ENCODE results near the gene CYP2J2.
A peak's percentile ranks its signal among the peaks of the same experiment; 100 is the strongest.
"Not testable (repeated sequence)": the region's sequence is repeated elsewhere in the genome, so short reads cannot be mapped to it uniquely, and the experiment has no call there.

Gene CYP2J2, protein sequence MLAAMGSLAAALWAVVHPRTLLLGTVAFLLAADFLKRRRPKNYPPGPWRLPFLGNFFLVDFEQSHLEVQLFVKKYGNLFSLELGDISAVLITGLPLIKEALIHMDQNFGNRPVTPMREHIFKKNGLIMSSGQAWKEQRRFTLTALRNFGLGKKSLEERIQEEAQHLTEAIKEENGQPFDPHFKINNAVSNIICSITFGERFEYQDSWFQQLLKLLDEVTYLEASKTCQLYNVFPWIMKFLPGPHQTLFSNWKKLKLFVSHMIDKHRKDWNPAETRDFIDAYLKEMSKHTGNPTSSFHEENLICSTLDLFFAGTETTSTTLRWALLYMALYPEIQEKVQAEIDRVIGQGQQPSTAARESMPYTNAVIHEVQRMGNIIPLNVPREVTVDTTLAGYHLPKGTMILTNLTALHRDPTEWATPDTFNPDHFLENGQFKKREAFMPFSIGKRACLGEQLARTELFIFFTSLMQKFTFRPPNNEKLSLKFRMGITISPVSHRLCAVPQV

GRCh38 chr1:59926381-59927123 lies at the start of gene CYP2J2:
Gene CYP2J2, minus strand, starts transcription at chr1:59926773. Its CDS starts 27 bp downstream, at chr1:59926746.
- DNase-seq: peak; percentile 35 to 70

- DNase-seq: no peak
Observed at GRCh38 chr1:59973719-59974118, 47.1 kb upstream of the CYP2J2 start.

DNA sequence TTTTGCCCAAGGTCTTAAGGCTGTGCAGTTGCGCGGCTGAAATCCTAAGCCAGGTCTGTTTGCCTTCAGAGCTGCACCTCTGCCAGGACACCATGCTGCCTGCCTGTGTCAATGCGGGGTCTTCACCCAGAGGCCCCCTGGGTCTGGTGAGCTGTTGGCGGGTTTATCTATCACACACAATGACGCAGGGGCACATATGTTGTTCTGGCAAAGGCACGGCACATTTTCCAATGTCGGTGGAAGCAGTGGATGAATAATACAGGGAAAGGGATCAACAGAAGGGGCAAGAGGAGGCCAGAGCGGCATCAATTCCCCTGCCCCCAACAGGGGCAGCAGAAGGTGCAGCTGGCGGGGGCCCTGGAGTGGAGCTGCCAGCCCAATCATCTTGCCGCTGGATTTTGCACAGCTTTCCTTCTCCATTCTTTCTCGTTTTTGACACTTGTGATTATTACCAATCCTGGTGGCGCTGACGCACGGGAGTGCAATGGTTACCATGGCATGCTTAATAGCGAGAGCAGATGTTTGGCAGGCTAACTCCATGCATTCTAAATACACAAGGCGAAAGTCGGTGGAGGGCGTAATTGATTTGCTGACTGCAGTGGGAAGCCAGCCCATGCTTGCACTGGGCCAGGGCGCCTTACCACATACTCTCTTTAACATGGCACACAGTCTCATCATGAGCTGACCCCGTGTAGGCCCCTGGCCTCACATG lies 45.8 kb upstream of the CYP2J2 start:
- no peak for DNase-seq

- DNase-seq: peak; percentile 49 to 70
Observed at GRCh38 chr1:59971464-59971911, 44.9 kb upstream of the CYP2J2 start.

- not testable (repeated sequence) for DNase-seq
Observed at GRCh38 chr1:59969542-59970175, 43.1 kb upstream of the CYP2J2 start.

GRCh38 chr1:59968746-59969145 lies 42.2 kb upstream of the CYP2J2 start:
- not testable (repeated sequence) for DNase-seq

DNA sequence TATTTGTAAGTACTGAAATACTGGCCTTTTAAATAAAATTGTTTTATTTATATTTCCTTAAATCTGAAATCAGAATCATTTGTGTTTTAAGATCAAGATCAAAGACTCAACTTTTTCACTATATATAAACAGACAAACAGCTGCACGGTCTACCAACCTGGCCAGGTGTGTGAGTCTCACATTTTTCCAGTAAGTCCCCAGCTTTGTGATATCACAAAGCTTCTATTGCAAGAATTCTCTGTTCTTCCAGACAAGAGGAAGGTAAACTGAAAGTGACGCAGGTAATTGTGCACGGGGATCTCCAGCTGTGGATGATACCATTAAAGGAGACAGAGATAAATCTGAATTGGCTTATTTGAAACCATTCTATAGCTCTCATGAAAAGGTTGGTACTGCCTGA lies 41.2 kb upstream of the CYP2J2 start:
- no peak for DNase-seq

- DNase-seq: no peak
Observed at GRCh38 chr1:59967141-59967697, 40.6 kb upstream of the CYP2J2 start.

DNA sequence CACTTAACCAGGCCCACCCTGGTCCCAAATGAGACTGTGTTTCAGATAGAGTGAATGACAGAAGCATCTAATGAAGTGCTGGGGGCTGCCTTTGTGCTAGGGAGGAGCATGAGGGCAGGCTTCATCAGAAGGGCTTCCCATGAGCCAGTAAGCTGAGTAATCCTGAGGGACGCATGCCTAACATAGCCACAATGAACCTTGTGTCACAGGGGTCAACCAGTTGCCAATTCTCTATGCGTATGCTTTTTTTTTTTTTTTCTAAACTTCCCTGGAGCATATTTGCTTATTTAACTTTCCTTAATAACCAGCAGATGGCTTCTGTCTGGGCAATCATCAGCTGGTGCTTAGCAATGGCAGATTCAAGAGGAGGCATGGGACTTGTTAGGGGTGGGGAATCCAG lies 25.5 kb upstream of the CYP2J2 start:
- no peak for DNase-seq

DNA sequence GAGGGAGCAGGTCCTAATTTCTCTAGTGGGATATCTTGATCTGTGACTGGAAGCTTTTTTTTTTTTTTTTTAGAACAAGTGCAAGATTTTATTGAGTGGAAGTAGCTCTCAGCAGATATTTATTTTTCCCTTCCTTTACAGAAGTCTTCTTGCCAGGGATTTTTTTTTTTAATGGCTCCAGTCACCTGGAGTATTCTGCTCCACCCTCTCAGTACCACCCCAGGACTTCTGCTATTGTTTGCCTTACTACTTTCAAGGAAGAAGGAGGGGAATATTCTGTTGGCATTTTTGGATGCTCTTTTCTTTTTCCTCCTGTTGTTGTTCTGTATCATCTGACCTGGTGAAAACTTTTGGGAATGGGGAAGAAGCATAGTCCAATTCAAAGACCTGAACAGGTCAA lies 23.1 kb upstream of the CYP2J2 start:
- no peak for DNase-seq

GRCh38 chr1:59948990-59949389 lies 22.4 kb upstream of the CYP2J2 start:
- no peak for DNase-seq

GRCh38 chr1:59947047-59947938 lies 20.7 kb upstream of the CYP2J2 start:
- peak; percentile 44 to 46 for DNase-seq

DNA sequence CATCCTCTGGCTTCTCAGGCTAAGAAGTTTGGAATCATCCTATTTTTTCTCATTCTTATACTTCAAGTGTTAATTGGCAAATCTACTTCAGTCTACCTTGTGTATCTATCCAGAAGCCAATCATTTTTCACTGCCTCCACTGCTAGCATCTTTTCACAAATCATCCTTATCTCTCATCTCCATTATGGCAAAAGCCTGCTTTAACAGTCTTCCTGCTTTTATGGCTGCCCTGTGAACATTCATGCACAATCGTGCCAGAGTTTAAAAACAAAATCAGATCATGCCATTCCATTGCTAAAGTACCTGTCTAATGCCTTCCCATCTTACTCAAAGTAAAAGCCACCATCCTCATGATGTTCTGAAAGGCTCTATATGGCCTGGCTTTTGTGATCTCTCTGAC lies 19.2 kb upstream of the CYP2J2 start:
- DNase-seq: no peak

- DNase-seq: no peak
Observed at GRCh38 chr1:59939393-59939792, 12.8 kb upstream of the CYP2J2 start.

GRCh38 chr1:59937636-59938210 lies 11.2 kb upstream of the CYP2J2 start:
- no peak for DNase-seq

- DNase-seq: no peak
Observed at GRCh38 chr1:59936358-59936821, 9.8 kb upstream of the CYP2J2 start.

DNA sequence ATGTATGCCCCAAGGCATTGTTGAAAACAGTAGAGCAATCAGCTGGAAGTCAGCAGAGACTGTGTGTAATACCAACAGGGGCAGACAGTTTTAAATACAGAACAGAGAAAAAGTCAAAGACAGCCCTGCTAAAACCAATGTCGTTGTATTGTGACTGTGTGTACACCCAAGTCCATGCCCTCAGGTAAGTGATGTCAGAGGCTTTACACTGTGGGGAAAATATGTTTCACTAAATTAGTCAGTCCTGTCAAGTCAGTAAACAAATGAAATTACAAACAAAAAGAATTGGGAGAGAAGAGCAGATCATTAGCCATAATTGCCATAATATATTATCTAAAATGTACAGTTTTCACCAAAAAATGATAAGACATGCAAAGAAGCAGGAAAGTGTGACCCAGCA lies 2.4 kb upstream of the CYP2J2 start:
- no peak for DNase-seq

- no peak for DNase-seq
Observed at GRCh38 chr1:59927213-59927612, 640 bp upstream of the CYP2J2 start.

DNA sequence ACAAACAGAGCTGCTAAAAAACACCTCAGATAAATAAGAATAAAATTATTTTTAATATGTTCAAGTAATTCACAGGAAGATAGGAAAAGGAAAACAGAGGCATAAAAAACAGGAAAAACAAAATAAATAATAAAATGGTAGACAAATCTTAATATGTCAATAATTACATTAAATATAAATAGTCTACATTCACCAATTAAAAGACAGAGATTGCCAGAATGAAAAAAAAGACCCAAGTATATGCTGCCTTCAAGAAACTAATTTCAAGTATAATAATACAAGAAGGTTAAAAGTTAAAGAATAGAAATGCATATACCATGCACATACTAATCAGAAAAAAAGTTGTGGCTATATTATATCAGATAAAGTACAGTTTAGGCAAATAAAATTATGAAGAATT lies 1.9 kb downstream of the CYP2J2 start:
- no peak for DNase-seq

DNA sequence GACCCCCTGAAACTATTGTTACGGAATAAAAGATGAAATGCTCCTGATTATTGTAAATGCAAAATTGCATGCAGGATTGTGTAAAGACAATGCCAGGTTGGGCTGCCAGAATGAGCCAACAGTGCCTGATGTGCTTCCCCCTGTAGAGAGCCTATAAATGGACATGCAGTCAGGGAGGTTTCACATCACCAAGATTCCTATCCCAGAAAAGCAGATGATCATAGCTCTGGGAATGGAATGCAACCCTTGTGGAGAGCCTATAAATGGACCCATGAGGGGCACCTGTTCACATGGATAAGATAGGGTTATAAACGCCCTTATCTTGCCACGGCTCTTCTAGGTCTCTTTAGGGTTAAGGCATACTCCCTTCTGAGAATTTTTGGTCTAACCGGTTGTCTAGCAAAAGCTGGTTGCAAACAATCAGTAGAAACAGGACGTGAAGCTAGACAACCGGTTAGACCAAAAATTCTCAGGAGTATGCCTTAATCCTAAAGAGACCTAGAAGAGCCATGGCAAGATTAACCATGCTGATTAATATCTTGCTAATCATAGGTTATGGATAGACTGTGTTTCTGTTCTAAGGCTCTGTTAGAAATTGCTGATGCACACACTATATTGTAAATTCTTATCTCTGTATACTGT lies 5.2 kb downstream of the CYP2J2 start:
- DNase-seq: not testable (repeated sequence)

Measured in stimulated activated CD4-positive, alpha-beta T cell treated with anti-CD3 and anti-CD28 coated beads, Interleukin-2, amount 100 ng/mL, for 24 hours (primary cell).